ENCODE data around the gene SLC39A9.
"Not testable (repeated sequence)": the region's sequence is repeated elsewhere in the genome, so short reads cannot be mapped to it uniquely, and the experiment has no call there.

SLC39A9 gene

GRCh38 chr14:69476824-69477450 is 78.4 kb downstream of the SLC39A9 start:
- DNase-seq (ENCODE audit: low spot score), result not testable (repeated sequence)

GRCh38 chr14:69478055-69478454 is 79.6 kb downstream of the SLC39A9 start:
- not testable (repeated sequence) for DNase-seq (ENCODE audit: low spot score)

GRCh38 chr14:69479696-69480095 is 81.2 kb downstream of the SLC39A9 start:
- DNase-seq (ENCODE audit: low spot score), result no peak

GRCh38 chr14:69480136-69480535 is 81.6 kb downstream of the SLC39A9 start:
- no peak for DNase-seq (ENCODE audit: low spot score)

- DNase-seq (ENCODE audit: low spot score), result no peak
Measured at GRCh38 chr14:69481815-69482568, 83.5 kb downstream of the SLC39A9 start.

- DNase-seq (ENCODE audit: low spot score), result no peak
Measured at GRCh38 chr14:69483765-69484443, 85.4 kb downstream of the SLC39A9 start.

- DNase-seq (ENCODE audit: low spot score), result no peak
Measured at GRCh38 chr14:69484444-69485314, 86.2 kb downstream of the SLC39A9 start, which contains the start of gene PLEKHD1. Gene PLEKHD1, plus strand, starts transcription at chr14:69484728. Its CDS starts 238 bp downstream, at chr14:69484966.

- DNase-seq (ENCODE audit: low spot score), result no peak
Measured at GRCh38 chr14:69485315-69485660, 86.8 kb downstream of the SLC39A9 start.

- DNase-seq (ENCODE audit: low spot score), result no peak
Measured at GRCh38 chr14:69485701-69486100, 87.2 kb downstream of the SLC39A9 start.

- DNase-seq (ENCODE audit: low spot score), result no peak
Measured at GRCh38 chr14:69487226-69487625, 88.7 kb downstream of the SLC39A9 start.

- DNase-seq (ENCODE audit: low spot score), result no peak
Measured at GRCh38 chr14:69487771-69488170, 89.3 kb downstream of the SLC39A9 start.

GRCh38 chr14:69489495-69489894 is 91.0 kb downstream of the SLC39A9 start:
- DNase-seq (ENCODE audit: low spot score), result no peak

- DNase-seq (ENCODE audit: low spot score), result no peak
Measured at GRCh38 chr14:69490219-69490918, 91.9 kb downstream of the SLC39A9 start.

- DNase-seq (ENCODE audit: low spot score), result no peak
Measured at GRCh38 chr14:69491193-69491592, 92.7 kb downstream of the SLC39A9 start.

- no peak for DNase-seq (ENCODE audit: low spot score)
Measured at GRCh38 chr14:69493038-69493437, 94.5 kb downstream of the SLC39A9 start.

GRCh38 chr14:69493791-69494190 is 95.3 kb downstream of the SLC39A9 start:
- DNase-seq (ENCODE audit: low spot score), result no peak

GRCh38 chr14:69495341-69495921 is 96.9 kb downstream of the SLC39A9 start:
- no peak for DNase-seq (ENCODE audit: low spot score)

GRCh38 chr14:69497866-69498265 is 99.4 kb downstream of the SLC39A9 start:
- DNase-seq (ENCODE audit: low spot score), result not testable (repeated sequence)

- DNase-seq (ENCODE audit: low spot score), result not testable (repeated sequence)
Measured at GRCh38 chr14:69498286-69498685, 99.8 kb downstream of the SLC39A9 start.

GRCh38 chr14:69499436-69499835 is 100.9 kb downstream of the SLC39A9 start:
- no peak for DNase-seq (ENCODE audit: low spot score)

- no peak for DNase-seq (ENCODE audit: low spot score)
Measured at GRCh38 chr14:69500096-69500495, 101.6 kb downstream of the SLC39A9 start.
